Muscle of leg (tissue), 11 donors: ENCODE results near the gene COMMD2. TPM values are rescaled to one million over a fixed set of nuclear protein-coding genes. Genes with fewer than 3 reads are reported as not detected.

Source experiments
- DNase-seq: peaks from one replicate; pipeline ENCODE4 v3.0.0; 2013
- H3K27ac ChIP-seq: one replicate; pipeline ENCODE4 v1.5.1; 2013; ENCODE audit warnings: mild to moderate bottlenecking, low read length, control low read depth
- H3K27me3 ChIP-seq: one replicate; pipeline ENCODE4 v1.6.1; 2013; ENCODE audit warnings: low read length; ENCODE audit not compliant: control insufficient read depth, insufficient read depth
- H3K36me3 ChIP-seq: one replicate; pipeline ENCODE4 v1.6.1; 2013; ENCODE audit warnings: low read length; ENCODE audit not compliant: control insufficient read depth, insufficient read depth
- H3K4me1 ChIP-seq: one replicate; pipeline ENCODE4 v1.6.1; 2013; ENCODE audit warnings: low read length; ENCODE audit not compliant: control insufficient read depth, insufficient read depth
- H3K4me3 ChIP-seq: one replicate; pipeline ENCODE4 v1.5.1; 2013; ENCODE audit warnings: low read length, control low read depth
- H3K9me3 ChIP-seq: replicated peaks from 2 replicates; pipeline ENCODE4 v1.6.1; 2013; ENCODE audit warnings: low read depth, low read length; ENCODE audit not compliant: control insufficient read depth
- WGBS: methylation state at CpG from one replicate; pipeline ENCODE4 v1.1.5; 2013; ENCODE audit warnings: missing lambda C conversion rate; ENCODE audit not compliant: insufficient coverage; 5-methylcytosine and 5-hydroxymethylcytosine counted together
- polyA plus RNA-seq, 8 donors: library from polyadenylated mRNA; unstranded; fragments of 120-200 nt; gene quantifications; one replicate each; pipeline versions ENCODE4 v1.2.1 to v1.2.3, GENCODE V29; 2013; ENCODE audit warnings: inconsistent platforms in 1 of 8, low replicate concordance in 1 of 8; ENCODE audit not compliant: insufficient read length in 8 of 8, insufficient read depth in 1 of 8
- total RNA-seq: library from RNA; stranded (reverse); fragments of 120-200 nt; gene quantifications from one replicate; pipeline ENCODE4 v1.2.4, GENCODE V29; 2013

Gene COMMD2
- total and polyA plus RNA-seq, 9 donors: 27.3 to 40.3 (median 33.2) TPM

DNA sequence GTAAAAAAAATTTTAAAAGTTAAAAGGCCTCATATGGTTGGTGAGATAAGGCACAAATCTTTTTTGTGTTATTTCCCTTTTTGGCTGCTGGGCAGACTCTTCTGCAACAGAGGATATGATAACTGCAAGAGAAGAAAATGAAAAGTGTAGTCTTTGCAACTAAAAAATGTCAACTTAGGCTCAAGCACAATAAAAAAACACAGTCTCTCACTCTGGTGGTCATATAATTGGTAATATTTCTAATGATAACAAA is 15.4 kb downstream of the COMMD2 start:
- H3K27me3 ChIP-seq: no peaks in the 10 kb centered on the region
- no peaks in the 10 kb centered on the region for H3K9me3 ChIP-seq
- H3K36me3 ChIP-seq: peaks cover 9% of the 10 kb centered on the region
- no peak overlapping the region for H3K4me3 ChIP-seq
- no peaks in the 10 kb centered on the region for H3K4me1 ChIP-seq
- H3K27ac ChIP-seq: no peak overlapping the region
- no peak for DNase-seq

DNA sequence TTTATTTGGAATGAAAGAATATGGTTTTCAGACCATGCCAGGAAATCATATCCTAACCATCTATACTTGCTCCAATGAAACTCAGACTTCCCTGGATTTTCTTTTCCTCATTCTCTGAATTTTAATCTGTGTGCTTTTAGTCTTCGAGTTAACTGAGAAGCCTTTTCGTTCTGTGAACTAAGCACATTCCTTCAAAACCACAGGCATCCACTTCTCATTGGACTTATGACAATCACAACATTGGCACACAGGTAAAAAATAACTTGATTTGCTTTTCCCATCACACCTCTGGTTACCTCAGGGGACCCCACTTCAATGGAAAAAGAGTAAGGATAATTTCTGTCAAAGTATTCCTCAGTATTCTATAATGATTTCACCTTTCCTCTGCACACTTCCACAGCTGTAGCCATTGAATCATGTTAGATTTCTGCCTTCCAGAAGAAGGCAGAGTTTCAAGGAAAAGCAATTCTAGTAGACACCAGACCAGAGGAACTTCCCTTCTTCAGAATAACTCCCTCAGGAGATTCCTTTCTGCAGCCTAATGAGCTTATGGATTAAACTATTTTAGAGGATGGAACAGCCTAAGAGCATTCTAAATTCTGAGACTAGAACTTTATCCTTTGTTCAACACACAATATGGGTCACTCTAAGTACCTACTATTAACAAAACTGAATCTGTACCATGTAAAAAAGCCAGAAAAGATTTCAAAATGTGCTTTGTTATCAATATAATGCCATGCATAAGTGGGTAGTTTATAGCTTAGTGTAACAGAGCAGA is 15.9 kb downstream of the COMMD2 start:
- no CpG with 5 or more reads among the region's 2 CpGs for WGBS
- Histone ChIP-seq H3K27me3 (no peaks in the 10 kb centered on the region), H3K4me3 (no peak overlapping the region), H3K36me3 (peaks cover 9% of the 10 kb centered on the region), H3K4me1 (no peaks in the 10 kb centered on the region), H3K27ac (no peak overlapping the region), H3K9me3 (no peaks in the 10 kb centered on the region)
- DNase-seq: no peak

DNA sequence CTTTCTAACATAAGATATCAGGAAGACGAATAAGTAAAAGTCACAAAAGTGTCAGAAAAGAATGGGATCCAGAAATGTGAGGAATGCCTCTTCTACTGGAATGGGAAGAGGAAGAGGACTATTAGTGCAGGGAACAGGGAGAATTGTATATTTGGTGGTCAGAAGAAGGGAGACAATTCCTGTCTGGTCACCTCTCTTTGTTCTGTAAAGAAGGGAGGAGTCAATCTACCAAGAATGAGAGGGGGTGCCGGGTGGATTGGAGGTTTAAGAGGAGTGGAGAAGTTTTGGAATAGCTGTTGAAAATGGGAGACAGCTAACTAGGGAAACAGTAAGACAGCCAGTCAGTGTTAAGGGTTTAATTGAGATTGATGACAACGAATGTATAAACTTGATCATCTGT is 20.1 kb downstream of the COMMD2 start:
- Histone ChIP-seq H3K36me3 (no peaks in the 10 kb centered on the region), H3K4me3 (no peak overlapping the region), H3K27ac (no peak overlapping the region), H3K27me3 (no peaks in the 10 kb centered on the region), H3K9me3 (no peaks in the 10 kb centered on the region), H3K4me1 (no peaks in the 10 kb centered on the region)
- DNase-seq: no peak
- WGBS: 89% methylated on average over 3 of the region's 3 CpGs

GRCh38 chr3:149727656-149728055 is 24.6 kb downstream of the COMMD2 start:
- Histone ChIP-seq H3K4me3 (no peak overlapping the region), H3K27me3 (no peaks in the 10 kb centered on the region), H3K36me3 (no peaks in the 10 kb centered on the region), H3K27ac (no peak overlapping the region), H3K9me3 (no peaks in the 10 kb centered on the region), H3K4me1 (no peaks in the 10 kb centered on the region)
- whole genome bisulfite sequencing: no CpG with 5 or more reads among the region's 2 CpGs
- no peak for DNase-seq

GRCh38 chr3:149726716-149727407 is 25.4 kb downstream of the COMMD2 start:
- H3K9me3 ChIP-seq: no peaks in the 10 kb centered on the region
- H3K27me3 ChIP-seq: no peaks in the 10 kb centered on the region
- H3K4me1 ChIP-seq: no peaks in the 10 kb centered on the region
- H3K27ac ChIP-seq: no peak overlapping the region
- no CpG with 5 or more reads among the region's 2 CpGs for WGBS
- no peak for DNase-seq
- H3K4me3 ChIP-seq: no peak overlapping the region
- no peaks in the 10 kb centered on the region for H3K36me3 ChIP-seq

GRCh38 chr3:149723781-149724180 is 28.5 kb downstream of the COMMD2 start:
- Histone ChIP-seq H3K27ac (no peak overlapping the region), H3K36me3 (no peaks in the 10 kb centered on the region), H3K9me3 (no peaks in the 10 kb centered on the region), H3K4me1 (no peaks in the 10 kb centered on the region), H3K4me3 (no peak overlapping the region), H3K27me3 (no peaks in the 10 kb centered on the region)
- no peak for DNase-seq

DNA sequence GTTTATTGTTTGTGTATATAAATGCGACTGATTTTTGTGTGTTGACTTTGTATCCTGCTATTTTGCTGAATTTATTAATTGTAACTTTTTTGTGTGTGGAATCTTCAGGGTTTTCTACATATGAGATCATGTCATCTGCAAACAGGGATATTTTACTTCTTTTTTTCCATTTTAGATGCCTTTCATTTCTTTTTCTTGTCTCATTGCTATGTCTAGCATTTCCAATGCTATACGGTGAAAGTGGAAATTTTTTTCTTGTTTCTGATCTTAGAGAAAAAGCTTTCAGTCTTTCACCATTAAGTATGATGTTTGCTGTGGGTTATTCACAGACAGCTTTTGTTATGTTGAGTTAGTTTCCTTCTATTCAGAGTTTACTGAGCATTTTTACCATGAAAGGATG is 31.4 kb downstream of the COMMD2 start:
- Histone ChIP-seq H3K9me3 (no peaks in the 10 kb centered on the region), H3K27me3 (no peaks in the 10 kb centered on the region), H3K4me3 (no peak overlapping the region), H3K36me3 (no peaks in the 10 kb centered on the region), H3K4me1 (no peaks in the 10 kb centered on the region), H3K27ac (no peak overlapping the region)
- no peak for DNase-seq
- no CpG with 5 or more reads among the region's 2 CpGs for WGBS

DNA sequence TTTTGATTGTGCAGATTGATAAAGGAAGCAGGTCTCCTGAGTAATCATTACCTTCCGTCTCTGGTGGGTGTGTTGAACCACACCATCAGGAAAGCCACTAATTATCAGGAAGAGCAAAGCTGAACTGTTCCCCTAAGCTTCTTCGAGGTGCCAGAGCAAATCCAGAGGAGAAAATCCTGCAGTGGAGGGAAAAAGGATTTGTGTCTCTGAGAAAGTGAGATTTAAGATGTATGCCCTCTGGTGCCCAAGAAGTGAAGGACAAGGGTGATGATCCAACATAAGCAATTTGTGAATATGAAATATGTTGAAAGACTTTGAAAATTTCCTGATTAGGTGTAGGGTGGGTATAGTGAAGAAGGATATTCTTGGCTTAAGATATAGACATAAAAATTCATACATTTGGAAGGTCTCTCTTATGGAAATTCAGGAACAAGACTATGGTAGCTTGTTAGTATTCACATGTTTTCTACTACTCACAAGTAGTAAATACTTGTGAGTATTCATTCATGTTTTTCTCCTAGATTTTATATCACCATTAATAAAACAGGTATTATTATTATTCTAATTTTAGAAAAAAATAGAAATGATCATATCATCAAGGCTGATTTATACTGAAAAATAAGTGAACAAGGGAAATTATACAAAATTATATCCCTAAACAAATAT is 34.8 kb downstream of the COMMD2 start:
- no peak overlapping the region for H3K27ac ChIP-seq

DNA sequence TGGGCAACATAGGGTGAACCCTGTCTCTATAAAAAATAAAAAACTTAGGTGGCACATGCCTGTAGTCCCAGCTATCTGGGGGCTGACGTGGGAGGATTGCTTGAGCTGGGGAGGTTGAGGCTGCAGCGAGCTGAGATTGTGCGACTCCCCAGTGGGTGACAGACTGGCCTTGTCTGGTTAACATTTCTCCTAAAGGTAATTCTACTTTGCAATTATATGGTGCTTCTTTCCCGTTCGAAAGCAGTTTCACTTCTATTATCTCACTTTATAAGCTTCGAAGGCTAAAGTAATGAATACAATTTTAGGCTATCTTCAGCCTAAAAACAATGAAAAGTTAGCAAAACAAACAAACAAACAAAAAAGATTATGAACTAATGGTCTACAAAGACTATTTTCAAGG is 35.3 kb downstream of the COMMD2 start:
- WGBS: no CpG with 5 or more reads among the region's 6 CpGs
- Histone ChIP-seq H3K4me3 (no peak overlapping the region), H3K9me3 (no peaks in the 10 kb centered on the region), H3K27ac (no peak overlapping the region), H3K4me1 (no peaks in the 10 kb centered on the region), H3K36me3 (no peaks in the 10 kb centered on the region), H3K27me3 (no peaks in the 10 kb centered on the region)
- DNase-seq: no peak

More for the DNA sequence above, 34.8 kb downstream of the COMMD2 start:
- DNase-seq: peak; percentile 86
- Histone ChIP-seq H3K4me3 (no peak overlapping the region), H3K4me1 (no peaks in the 10 kb centered on the region), H3K9me3 (no peaks in the 10 kb centered on the region), H3K36me3 (no peaks in the 10 kb centered on the region), H3K27me3 (no peaks in the 10 kb centered on the region)
- 0% methylated on average over 1 of the region's 2 CpGs for WGBS

- no peaks in the 10 kb centered on the region for H3K9me3 ChIP-seq
- 89% methylated on average over 11 of the region's 13 CpGs for WGBS
- H3K36me3 ChIP-seq: no peaks in the 10 kb centered on the region
- no peaks in the 10 kb centered on the region for H3K27me3 ChIP-seq
- H3K4me1 ChIP-seq: no peaks in the 10 kb centered on the region
- no peak for DNase-seq
- H3K4me3 ChIP-seq: no peak overlapping the region
- no peak overlapping the region for H3K27ac ChIP-seq
Measured at GRCh38 chr3:149715247-149715646, 37.0 kb downstream of the COMMD2 start.
